HG03175 (cell line): ENCODE measurements around the gene CMTM4.
A peak's percentile ranks its signal among the peaks of the same experiment; 100 is the strongest.
"Not testable (repeated sequence)": the region's sequence is repeated elsewhere in the genome, so short reads cannot be mapped to it uniquely, and the experiment has no call there.

Source experiments
- ATAC-seq: cut with Tn5 transposase; IDR thresholded peaks from one replicate; pipeline ENCODE4 v1.9.1; 2021; ENCODE audit warnings: mild to moderate bottlenecking, moderate library complexity; ENCODE audit not compliant: unreplicated experiment

Gene CMTM4

GRCh38 chr16:66596986-66597848 lies 99.3 kb downstream of the CMTM4 start:
- no peak for ATAC-seq

- ATAC-seq, result not testable (repeated sequence)
Measured at GRCh38 chr16:66596559-66596958, 100.0 kb downstream of the CMTM4 start.

- no peak for ATAC-seq
Measured at GRCh38 chr16:66594739-66595138, 101.8 kb downstream of the CMTM4 start.

- no peak for ATAC-seq
Measured at GRCh38 chr16:66592814-66593213, 103.7 kb downstream of the CMTM4 start.

GRCh38 chr16:66592241-66592640 lies 104.3 kb downstream of the CMTM4 start:
- ATAC-seq, result no peak

- no peak for ATAC-seq
Measured at GRCh38 chr16:66591018-66591417, 105.5 kb downstream of the CMTM4 start.

- ATAC-seq, result peak; percentile 46
Measured at GRCh38 chr16:66590322-66590721, 106.2 kb downstream of the CMTM4 start.

GRCh38 chr16:66588981-66589713 lies 107.4 kb downstream of the CMTM4 start:
- ATAC-seq, result peak; percentile 79

- ATAC-seq, result no peak
Measured at GRCh38 chr16:66587881-66588600, 108.5 kb downstream of the CMTM4 start.

- ATAC-seq, result no peak
Measured at GRCh38 chr16:66585481-66586239, 110.9 kb downstream of the CMTM4 start.

GRCh38 chr16:66581246-66581952 lies 115.1 kb downstream of the CMTM4 start:
- ATAC-seq, result no peak

- ATAC-seq, result no peak
Measured at GRCh38 chr16:66580605-66581209, 115.8 kb downstream of the CMTM4 start.

- no peak for ATAC-seq
Measured at GRCh38 chr16:66578651-66579531, 117.7 kb downstream of the CMTM4 start, which contains the start of gene CMTM2. Gene CMTM2 (plus strand): TSS chr16:66579463. CDS start chr16:66579608, 145 bp downstream.

GRCh38 chr16:66576296-66576695 lies 120.2 kb downstream of the CMTM4 start:
- no peak for ATAC-seq

- ATAC-seq, result no peak
Measured at GRCh38 chr16:66575060-66575459, 121.5 kb downstream of the CMTM4 start.

- ATAC-seq, result no peak
Measured at GRCh38 chr16:66574531-66574930, 122.0 kb downstream of the CMTM4 start.

GRCh38 chr16:66574081-66574480 lies 122.5 kb downstream of the CMTM4 start:
- ATAC-seq, result no peak

GRCh38 chr16:66572356-66572755 lies 124.2 kb downstream of the CMTM4 start:
- no peak for ATAC-seq
